Measurements from ENCODE around the gene HELT. TPM values are rescaled to one million over a fixed set of nuclear protein-coding genes. Genes with fewer than 3 reads are reported as not detected.

HELT gene
- total RNA-seq, 1 experiment from 2014 or later = 0.28 TPM

DNA sequence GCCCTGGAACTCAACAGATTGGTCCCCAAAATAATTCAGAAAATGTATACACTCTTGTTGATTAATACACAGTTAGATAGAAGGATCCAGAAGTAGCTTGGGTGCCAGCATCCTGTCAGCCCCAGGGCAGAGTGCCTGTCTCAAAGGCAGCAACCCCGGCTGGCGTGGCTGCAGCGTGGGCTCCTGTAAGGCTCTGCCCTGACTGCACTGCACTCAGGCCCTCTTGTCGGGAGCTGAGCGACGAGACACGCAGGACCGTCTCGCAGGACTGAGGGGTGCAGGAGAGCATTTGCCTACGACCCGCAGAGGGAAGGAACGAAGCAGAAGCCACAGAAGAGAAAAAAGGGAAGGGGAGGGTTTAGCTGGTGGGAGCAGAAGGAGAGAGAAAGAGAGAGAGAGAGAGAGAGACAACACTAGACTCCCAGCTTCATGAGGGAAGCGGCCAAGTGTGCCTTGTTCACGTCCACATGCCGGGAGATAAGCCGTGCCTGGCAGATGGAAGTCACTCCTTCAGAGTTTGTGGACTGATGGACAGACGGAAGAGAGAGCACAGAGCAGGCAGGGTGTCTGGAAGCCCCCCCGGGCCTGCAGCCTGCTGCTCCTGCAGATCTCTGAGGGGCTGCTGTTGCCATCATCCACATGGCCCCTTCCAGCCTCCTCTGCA, 38.7 kb upstream of the HELT start:
- Mint-ChIP-seq H3K36me3 (no peaks in the 10 kb centered on the region), H3K4me1 (0 out of 2 replicates have a peak, but pooled peaks cover 3% of the 10 kb centered on the region), H3K27me3 (ENCODE audit: low read depth) (peaks cover 9% of the 10 kb centered on the region), H3K4me3 (no peak overlapping the region), H3K27ac (no peak overlapping the region), H3K9me3 (peaks cover 5% of the 10 kb centered on the region)
- no peak for TF ChIP-seq NR1H2 (CRISPR knock-in tag; IDR thresholded peaks at IDR 0.05)
- TF ChIP-seq, protein P1, sequence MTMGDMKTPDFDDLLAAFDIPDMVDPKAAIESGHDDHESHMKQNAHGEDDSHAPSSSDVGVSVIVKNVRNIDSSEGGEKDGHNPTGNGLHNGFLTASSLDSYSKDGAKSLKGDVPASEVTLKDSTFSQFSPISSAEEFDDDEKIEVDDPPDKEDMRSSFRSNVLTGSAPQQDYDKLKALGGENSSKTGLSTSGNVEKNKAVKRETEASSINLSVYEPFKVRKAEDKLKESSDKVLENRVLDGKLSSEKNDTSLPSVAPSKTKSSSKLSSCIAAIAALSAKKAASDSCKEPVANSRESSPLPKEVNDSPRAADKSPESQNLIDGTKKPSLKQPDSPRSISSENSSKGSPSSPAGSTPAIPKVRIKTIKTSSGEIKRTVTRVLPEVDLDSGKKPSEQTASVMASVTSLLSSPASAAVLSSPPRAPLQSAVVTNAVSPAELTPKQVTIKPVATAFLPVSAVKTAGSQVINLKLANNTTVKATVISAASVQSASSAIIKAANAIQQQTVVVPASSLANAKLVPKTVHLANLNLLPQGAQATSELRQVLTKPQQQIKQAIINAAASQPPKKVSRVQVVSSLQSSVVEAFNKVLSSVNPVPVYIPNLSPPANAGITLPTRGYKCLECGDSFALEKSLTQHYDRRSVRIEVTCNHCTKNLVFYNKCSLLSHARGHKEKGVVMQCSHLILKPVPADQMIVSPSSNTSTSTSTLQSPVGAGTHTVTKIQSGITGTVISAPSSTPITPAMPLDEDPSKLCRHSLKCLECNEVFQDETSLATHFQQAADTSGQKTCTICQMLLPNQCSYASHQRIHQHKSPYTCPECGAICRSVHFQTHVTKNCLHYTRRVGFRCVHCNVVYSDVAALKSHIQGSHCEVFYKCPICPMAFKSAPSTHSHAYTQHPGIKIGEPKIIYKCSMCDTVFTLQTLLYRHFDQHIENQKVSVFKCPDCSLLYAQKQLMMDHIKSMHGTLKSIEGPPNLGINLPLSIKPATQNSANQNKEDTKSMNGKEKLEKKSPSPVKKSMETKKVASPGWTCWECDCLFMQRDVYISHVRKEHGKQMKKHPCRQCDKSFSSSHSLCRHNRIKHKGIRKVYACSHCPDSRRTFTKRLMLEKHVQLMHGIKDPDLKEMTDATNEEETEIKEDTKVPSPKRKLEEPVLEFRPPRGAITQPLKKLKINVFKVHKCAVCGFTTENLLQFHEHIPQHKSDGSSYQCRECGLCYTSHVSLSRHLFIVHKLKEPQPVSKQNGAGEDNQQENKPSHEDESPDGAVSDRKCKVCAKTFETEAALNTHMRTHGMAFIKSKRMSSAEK (CRISPR knock-in tag; IDR thresholded peaks at IDR 0.05; ENCODE audit: borderline replicate concordance) = no peak
- no peak for TF ChIP-seq NFE2L1 (CRISPR knock-in tag; IDR thresholded peaks at IDR 0.05)
- TF ChIP-seq, protein P2, sequence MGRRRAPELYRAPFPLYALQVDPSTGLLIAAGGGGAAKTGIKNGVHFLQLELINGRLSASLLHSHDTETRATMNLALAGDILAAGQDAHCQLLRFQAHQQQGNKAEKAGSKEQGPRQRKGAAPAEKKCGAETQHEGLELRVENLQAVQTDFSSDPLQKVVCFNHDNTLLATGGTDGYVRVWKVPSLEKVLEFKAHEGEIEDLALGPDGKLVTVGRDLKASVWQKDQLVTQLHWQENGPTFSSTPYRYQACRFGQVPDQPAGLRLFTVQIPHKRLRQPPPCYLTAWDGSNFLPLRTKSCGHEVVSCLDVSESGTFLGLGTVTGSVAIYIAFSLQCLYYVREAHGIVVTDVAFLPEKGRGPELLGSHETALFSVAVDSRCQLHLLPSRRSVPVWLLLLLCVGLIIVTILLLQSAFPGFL (CRISPR knock-in tag; IDR thresholded peaks at IDR 0.05; ENCODE audit: borderline replicate concordance) = no peak
- TF ChIP-seq, protein P3, sequence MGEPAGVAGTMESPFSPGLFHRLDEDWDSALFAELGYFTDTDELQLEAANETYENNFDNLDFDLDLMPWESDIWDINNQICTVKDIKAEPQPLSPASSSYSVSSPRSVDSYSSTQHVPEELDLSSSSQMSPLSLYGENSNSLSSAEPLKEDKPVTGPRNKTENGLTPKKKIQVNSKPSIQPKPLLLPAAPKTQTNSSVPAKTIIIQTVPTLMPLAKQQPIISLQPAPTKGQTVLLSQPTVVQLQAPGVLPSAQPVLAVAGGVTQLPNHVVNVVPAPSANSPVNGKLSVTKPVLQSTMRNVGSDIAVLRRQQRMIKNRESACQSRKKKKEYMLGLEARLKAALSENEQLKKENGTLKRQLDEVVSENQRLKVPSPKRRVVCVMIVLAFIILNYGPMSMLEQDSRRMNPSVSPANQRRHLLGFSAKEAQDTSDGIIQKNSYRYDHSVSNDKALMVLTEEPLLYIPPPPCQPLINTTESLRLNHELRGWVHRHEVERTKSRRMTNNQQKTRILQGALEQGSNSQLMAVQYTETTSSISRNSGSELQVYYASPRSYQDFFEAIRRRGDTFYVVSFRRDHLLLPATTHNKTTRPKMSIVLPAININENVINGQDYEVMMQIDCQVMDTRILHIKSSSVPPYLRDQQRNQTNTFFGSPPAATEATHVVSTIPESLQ (CRISPR knock-in tag; IDR thresholded peaks at IDR 0.05) = no peak
- TF ChIP-seq PRRX2 (CRISPR knock-in tag; IDR thresholded peaks at IDR 0.05) = no peak
- TF ChIP-seq EMX1 (CRISPR knock-in tag; IDR thresholded peaks at IDR 0.05) = no peak
- no peak for TF ChIP-seq SP1 (CRISPR knock-in tag; conservative IDR thresholded peaks at IDR 0.05)
- TF ChIP-seq FOXJ3 (CRISPR knock-in tag; IDR thresholded peaks at IDR 0.05; ENCODE audit: borderline replicate concordance) = no peak
- TF ChIP-seq, protein P4, sequence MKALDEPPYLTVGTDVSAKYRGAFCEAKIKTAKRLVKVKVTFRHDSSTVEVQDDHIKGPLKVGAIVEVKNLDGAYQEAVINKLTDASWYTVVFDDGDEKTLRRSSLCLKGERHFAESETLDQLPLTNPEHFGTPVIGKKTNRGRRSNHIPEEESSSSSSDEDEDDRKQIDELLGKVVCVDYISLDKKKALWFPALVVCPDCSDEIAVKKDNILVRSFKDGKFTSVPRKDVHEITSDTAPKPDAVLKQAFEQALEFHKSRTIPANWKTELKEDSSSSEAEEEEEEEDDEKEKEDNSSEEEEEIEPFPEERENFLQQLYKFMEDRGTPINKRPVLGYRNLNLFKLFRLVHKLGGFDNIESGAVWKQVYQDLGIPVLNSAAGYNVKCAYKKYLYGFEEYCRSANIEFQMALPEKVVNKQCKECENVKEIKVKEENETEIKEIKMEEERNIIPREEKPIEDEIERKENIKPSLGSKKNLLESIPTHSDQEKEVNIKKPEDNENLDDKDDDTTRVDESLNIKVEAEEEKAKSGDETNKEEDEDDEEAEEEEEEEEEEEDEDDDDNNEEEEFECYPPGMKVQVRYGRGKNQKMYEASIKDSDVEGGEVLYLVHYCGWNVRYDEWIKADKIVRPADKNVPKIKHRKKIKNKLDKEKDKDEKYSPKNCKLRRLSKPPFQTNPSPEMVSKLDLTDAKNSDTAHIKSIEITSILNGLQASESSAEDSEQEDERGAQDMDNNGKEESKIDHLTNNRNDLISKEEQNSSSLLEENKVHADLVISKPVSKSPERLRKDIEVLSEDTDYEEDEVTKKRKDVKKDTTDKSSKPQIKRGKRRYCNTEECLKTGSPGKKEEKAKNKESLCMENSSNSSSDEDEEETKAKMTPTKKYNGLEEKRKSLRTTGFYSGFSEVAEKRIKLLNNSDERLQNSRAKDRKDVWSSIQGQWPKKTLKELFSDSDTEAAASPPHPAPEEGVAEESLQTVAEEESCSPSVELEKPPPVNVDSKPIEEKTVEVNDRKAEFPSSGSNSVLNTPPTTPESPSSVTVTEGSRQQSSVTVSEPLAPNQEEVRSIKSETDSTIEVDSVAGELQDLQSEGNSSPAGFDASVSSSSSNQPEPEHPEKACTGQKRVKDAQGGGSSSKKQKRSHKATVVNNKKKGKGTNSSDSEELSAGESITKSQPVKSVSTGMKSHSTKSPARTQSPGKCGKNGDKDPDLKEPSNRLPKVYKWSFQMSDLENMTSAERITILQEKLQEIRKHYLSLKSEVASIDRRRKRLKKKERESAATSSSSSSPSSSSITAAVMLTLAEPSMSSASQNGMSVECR (CRISPR knock-in tag; IDR thresholded peaks at IDR 0.05; ENCODE audit: borderline replicate concordance) = no peak
- TF ChIP-seq, protein P5, sequence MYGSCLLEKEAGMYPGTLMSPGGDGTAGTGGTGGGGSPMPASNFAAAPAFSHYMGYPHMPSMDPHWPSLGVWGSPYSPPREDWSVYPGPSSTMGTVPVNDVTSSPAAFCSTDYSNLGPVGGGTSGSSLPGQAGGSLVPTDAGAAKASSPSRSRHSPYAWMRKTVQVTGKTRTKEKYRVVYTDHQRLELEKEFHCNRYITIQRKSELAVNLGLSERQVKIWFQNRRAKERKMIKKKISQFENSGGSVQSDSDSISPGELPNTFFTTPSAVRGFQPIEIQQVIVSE (CRISPR knock-in tag; IDR thresholded peaks at IDR 0.05; ENCODE audit: borderline replicate concordance) = no peak
- TF ChIP-seq, protein P6, sequence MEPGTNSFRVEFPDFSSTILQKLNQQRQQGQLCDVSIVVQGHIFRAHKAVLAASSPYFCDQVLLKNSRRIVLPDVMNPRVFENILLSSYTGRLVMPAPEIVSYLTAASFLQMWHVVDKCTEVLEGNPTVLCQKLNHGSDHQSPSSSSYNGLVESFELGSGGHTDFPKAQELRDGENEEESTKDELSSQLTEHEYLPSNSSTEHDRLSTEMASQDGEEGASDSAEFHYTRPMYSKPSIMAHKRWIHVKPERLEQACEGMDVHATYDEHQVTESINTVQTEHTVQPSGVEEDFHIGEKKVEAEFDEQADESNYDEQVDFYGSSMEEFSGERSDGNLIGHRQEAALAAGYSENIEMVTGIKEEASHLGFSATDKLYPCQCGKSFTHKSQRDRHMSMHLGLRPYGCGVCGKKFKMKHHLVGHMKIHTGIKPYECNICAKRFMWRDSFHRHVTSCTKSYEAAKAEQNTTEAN (CRISPR knock-in tag; IDR thresholded peaks at IDR 0.05) = no peak
- TF ChIP-seq ZNF263 (CRISPR knock-in tag; IDR thresholded peaks at IDR 0.05; ENCODE audit: low read depth) = no peak
- no peak for TF ChIP-seq CREB1 (CRISPR knock-in tag; IDR thresholded peaks at IDR 0.05)
- TF ChIP-seq TP53 (CRISPR knock-in tag; IDR thresholded peaks at IDR 0.05) = no peak
- TF ChIP-seq, protein P7, sequence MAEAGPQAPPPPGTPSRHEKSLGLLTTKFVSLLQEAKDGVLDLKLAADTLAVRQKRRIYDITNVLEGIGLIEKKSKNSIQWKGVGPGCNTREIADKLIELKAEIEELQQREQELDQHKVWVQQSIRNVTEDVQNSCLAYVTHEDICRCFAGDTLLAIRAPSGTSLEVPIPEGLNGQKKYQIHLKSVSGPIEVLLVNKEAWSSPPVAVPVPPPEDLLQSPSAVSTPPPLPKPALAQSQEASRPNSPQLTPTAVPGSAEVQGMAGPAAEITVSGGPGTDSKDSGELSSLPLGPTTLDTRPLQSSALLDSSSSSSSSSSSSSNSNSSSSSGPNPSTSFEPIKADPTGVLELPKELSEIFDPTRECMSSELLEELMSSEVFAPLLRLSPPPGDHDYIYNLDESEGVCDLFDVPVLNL (CRISPR knock-in tag; IDR thresholded peaks at IDR 0.05; ENCODE audit: borderline replicate concordance, low read depth) = no peak
- TF ChIP-seq, protein P8, sequence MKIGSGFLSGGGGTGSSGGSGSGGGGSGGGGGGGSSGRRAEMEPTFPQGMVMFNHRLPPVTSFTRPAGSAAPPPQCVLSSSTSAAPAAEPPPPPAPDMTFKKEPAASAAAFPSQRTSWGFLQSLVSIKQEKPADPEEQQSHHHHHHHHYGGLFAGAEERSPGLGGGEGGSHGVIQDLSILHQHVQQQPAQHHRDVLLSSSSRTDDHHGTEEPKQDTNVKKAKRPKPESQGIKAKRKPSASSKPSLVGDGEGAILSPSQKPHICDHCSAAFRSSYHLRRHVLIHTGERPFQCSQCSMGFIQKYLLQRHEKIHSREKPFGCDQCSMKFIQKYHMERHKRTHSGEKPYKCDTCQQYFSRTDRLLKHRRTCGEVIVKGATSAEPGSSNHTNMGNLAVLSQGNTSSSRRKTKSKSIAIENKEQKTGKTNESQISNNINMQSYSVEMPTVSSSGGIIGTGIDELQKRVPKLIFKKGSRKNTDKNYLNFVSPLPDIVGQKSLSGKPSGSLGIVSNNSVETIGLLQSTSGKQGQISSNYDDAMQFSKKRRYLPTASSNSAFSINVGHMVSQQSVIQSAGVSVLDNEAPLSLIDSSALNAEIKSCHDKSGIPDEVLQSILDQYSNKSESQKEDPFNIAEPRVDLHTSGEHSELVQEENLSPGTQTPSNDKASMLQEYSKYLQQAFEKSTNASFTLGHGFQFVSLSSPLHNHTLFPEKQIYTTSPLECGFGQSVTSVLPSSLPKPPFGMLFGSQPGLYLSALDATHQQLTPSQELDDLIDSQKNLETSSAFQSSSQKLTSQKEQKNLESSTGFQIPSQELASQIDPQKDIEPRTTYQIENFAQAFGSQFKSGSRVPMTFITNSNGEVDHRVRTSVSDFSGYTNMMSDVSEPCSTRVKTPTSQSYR (CRISPR knock-in tag; IDR thresholded peaks at IDR 0.05) = no peak
- no peak for TF ChIP-seq SOX15 (CRISPR knock-in tag; IDR thresholded peaks at IDR 0.05)
- TF ChIP-seq HMGA2 (CRISPR knock-in tag; IDR thresholded peaks at IDR 0.05) = no peak
- no peak for TF ChIP-seq GABPB1 (CRISPR knock-in tag; IDR thresholded peaks at IDR 0.05)
- CTCF ChIA-PET = no interaction called here
- no peak for ATAC-seq
- no peak for DNase-seq (ENCODE audit: low spot score)
- POLR2A ChIA-PET = no interaction called here
